HG02885 (cell line): ENCODE measurements around the gene SCYGR1.
A peak's percentile ranks its signal among the peaks of the same experiment; 100 is the strongest.
"Not testable (repeated sequence)": the region's sequence is repeated elsewhere in the genome, so short reads cannot be mapped to it uniquely, and the experiment has no call there.

Experiments used
- ATAC-seq: cut with Tn5 transposase; IDR thresholded peaks from one replicate; pipeline ENCODE4 v1.9.1; 2021; ENCODE audit warnings: mild to moderate bottlenecking; ENCODE audit not compliant: unreplicated experiment, poor library complexity

Gene SCYGR1

GRCh38 chr2:227387583-227387982 lies at the start of gene SCYGR1:
TSS of gene SCYGR1 (minus strand) at chr2:227387949. CDS start at chr2:227387949, 0 bp downstream.
- ATAC-seq: not testable (repeated sequence)

GRCh38 chr2:227436436-227437174 lies 48.9 kb upstream of the SCYGR1 start:
- ATAC-seq: no peak

GRCh38 chr2:227433171-227433570 lies 45.4 kb upstream of the SCYGR1 start:
- no peak for ATAC-seq

- no peak for ATAC-seq
Observed at GRCh38 chr2:227430639-227431038, 42.9 kb upstream of the SCYGR1 start.

GRCh38 chr2:227428731-227429285 lies 41.1 kb upstream of the SCYGR1 start:
- ATAC-seq: no peak

- ATAC-seq: no peak
Observed at GRCh38 chr2:227423656-227424499, 36.1 kb upstream of the SCYGR1 start.

- no peak for ATAC-seq
Observed at GRCh38 chr2:227420087-227421052, 32.6 kb upstream of the SCYGR1 start.

GRCh38 chr2:227416701-227417100 lies 29.0 kb upstream of the SCYGR1 start:
- ATAC-seq: no peak

- peak; percentile 26 for ATAC-seq
Observed at GRCh38 chr2:227415538-227416424, 28.0 kb upstream of the SCYGR1 start.

GRCh38 chr2:227414846-227415245 lies 27.1 kb upstream of the SCYGR1 start:
- no peak for ATAC-seq

GRCh38 chr2:227413371-227413770 lies 25.6 kb upstream of the SCYGR1 start:
- ATAC-seq: no peak

GRCh38 chr2:227412877-227413276 lies 25.1 kb upstream of the SCYGR1 start:
- ATAC-seq: no peak

GRCh38 chr2:227411990-227412350 lies 24.2 kb upstream of the SCYGR1 start:
- ATAC-seq: no peak

- ATAC-seq: peak; percentile 83
Observed at GRCh38 chr2:227411320-227411989, 23.7 kb upstream of the SCYGR1 start.

GRCh38 chr2:227410191-227410590 lies 22.4 kb upstream of the SCYGR1 start:
- ATAC-seq: no peak

- no peak for ATAC-seq
Observed at GRCh38 chr2:227407591-227408151, 19.9 kb upstream of the SCYGR1 start.

GRCh38 chr2:227406177-227407031 lies 18.7 kb upstream of the SCYGR1 start:
- peak; percentile 39 for ATAC-seq
